Measurements from ENCODE around the gene KRT6B.
A peak's percentile ranks its signal among the peaks of the same experiment; 100 is the strongest.
"Not testable (repeated sequence)": the region's sequence is repeated elsewhere in the genome, so short reads cannot be mapped to it uniquely, and the experiment has no call there.

The KRT6B gene

GRCh38 chr12:52419656-52420055, 32.3 kb downstream of the KRT6B start:
- Histone ChIP-seq H3K4me2 (peak overlapping the region in 5 of 11 experiments; percentile 1 to 45 (median 13); a peak in 5 of 22 replicates), H3K4me3 (no peak overlapping the region), H3K9me3 (replicated peaks in 1 of 11) (no peaks in the 10 kb centered on the region), H3K27ac (no peak overlapping the region), H4K20me1 (no peaks in the 10 kb centered on the region), H3K36me3 (no peaks in the 10 kb centered on the region), H3K4me1 (peaks cover 0 to 10% (median 3%) of the 10 kb centered on the region in 10 experiments; a peak in 6 of 20 replicates), H3K9ac (no peak overlapping the region), H3K27me3 (no peaks in the 10 kb centered on the region)
- TF ChIP-seq Cebpa-rat (IDR thresholded peaks at IDR 0.05) = no peak

GRCh38 chr12:52418576-52419110, 33.3 kb downstream of the KRT6B start:
- H3K4me2 ChIP-seq = no peak overlapping the region
- no peak overlapping the region for H3K27ac ChIP-seq
- TF ChIP-seq Cebpa-rat (IDR thresholded peaks at IDR 0.05) = no peak
- no peaks in the 10 kb centered on the region for H4K20me1 ChIP-seq
- H3K4me1 ChIP-seq = peaks cover 0 to 13% (median 3%) of the 10 kb centered on the region in 10 experiments; a peak in 7 of 20 replicates
- no peaks in the 10 kb centered on the region for H3K27me3 ChIP-seq
- no peaks in the 10 kb centered on the region for H3K9me3 ChIP-seq (replicated peaks in 1 of 11)
- H3K36me3 ChIP-seq = no peaks in the 10 kb centered on the region
- H3K4me3 ChIP-seq = no peak overlapping the region
- no peak overlapping the region for H3K9ac ChIP-seq

DNA sequence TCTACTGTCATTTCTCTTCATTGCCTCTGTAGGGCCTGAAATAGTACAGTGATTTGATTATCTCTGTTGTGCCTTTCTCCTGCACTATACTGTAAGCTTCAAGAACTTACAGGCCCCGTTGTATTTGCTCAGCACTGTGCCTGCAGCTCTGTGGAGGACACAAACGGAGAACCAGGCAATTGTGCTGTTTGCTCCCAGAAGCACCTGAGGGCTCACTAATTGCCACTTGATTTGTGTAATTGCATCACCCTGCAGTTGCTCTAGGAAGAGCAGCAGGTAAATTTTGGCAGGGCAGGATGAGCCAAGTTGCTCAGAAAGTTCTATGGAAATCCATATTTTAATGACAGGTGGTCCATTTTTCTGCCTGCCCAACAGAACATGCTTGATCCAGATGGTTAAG, 34.2 kb downstream of the KRT6B start:
- no peak for TF ChIP-seq Cebpa-rat (IDR thresholded peaks at IDR 0.05)
- no peaks in the 10 kb centered on the region for H4K20me1 ChIP-seq
- H3K4me1 ChIP-seq = peaks cover 0 to 16% (median 3%) of the 10 kb centered on the region in 10 experiments; a peak in 7 of 20 replicates
- no peak overlapping the region for H3K9ac ChIP-seq
- H3K27me3 ChIP-seq = no peaks in the 10 kb centered on the region
- no peaks in the 10 kb centered on the region for H3K9me3 ChIP-seq (replicated peaks in 1 of 11)
- no peak overlapping the region for H3K4me3 ChIP-seq
- no peak overlapping the region for H3K4me2 ChIP-seq
- no peaks in the 10 kb centered on the region for H3K36me3 ChIP-seq
- no peak overlapping the region for H3K27ac ChIP-seq

- Histone ChIP-seq H3K27me3 (no peaks in the 10 kb centered on the region), H3K27ac (no peak overlapping the region), H3K9ac (no peak overlapping the region), H3K36me3 (no peaks in the 10 kb centered on the region), H3K4me3 (no peak overlapping the region), H3K9me3 (replicated peaks in 1 of 11) (no peaks in the 10 kb centered on the region), H3K4me2 (no peak overlapping the region), H4K20me1 (no peaks in the 10 kb centered on the region), H3K4me1 (peaks cover 0 to 16% (median 3%) of the 10 kb centered on the region in 10 experiments; a peak in 7 of 20 replicates)
- no peak for TF ChIP-seq Cebpa-rat (IDR thresholded peaks at IDR 0.05)
These were observed 35.2 kb downstream of the KRT6B start for GRCh38 chr12:52416795-52417194.

- Histone ChIP-seq H3K27ac (no peak overlapping the region), H3K4me3 (no peak overlapping the region), H3K27me3 (no peaks in the 10 kb centered on the region), H3K4me2 (no peak overlapping the region), H3K4me1 (peaks cover 0 to 16% (median 3%) of the 10 kb centered on the region in 10 experiments; a peak in 7 of 20 replicates), H3K9ac (no peak overlapping the region), H4K20me1 (no peaks in the 10 kb centered on the region), H3K9me3 (replicated peaks in 1 of 11) (no peaks in the 10 kb centered on the region), H3K36me3 (no peaks in the 10 kb centered on the region)
- TF ChIP-seq Cebpa-rat (IDR thresholded peaks at IDR 0.05) = no peak
These were observed 35.8 kb downstream of the KRT6B start for GRCh38 chr12:52415870-52416750.

DNA sequence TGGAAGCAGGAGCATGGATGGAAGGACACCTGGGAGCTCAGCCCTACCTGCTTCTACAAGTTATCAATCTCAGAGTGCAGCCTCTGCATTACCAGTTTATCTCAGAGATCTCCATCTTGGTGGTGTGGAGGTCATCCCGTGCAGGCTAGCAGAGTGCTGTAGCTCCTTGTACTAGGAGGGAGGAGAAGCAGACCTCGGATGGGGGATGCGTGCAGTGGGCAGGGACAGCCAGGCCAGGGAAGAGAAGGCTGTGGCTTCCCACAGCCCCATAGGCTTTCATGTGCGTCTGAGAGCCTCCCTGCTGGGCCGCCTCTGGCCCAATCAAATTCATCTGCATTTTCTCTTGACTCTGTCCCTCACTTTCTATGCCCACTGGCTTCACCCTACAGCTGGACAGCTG, 37.0 kb downstream of the KRT6B start:
- no peaks in the 10 kb centered on the region for H3K36me3 ChIP-seq
- no peak for TF ChIP-seq Cebpa-rat (IDR thresholded peaks at IDR 0.05)

GRCh38 chr12:52413782-52414345, 38.1 kb downstream of the KRT6B start:
- Histone ChIP-seq H3K4me2 (no peak overlapping the region), H3K4me1 (peaks cover 0 to 6% (median 0%) of the 10 kb centered on the region in 10 experiments; a peak in 2 of 20 replicates), H3K36me3 (no peaks in the 10 kb centered on the region), H3K27ac (no peak overlapping the region), H3K4me3 (no peak overlapping the region), H3K27me3 (no peaks in the 10 kb centered on the region), H3K9ac (no peak overlapping the region), H3K9me3 (replicated peaks in 1 of 11) (no peaks in the 10 kb centered on the region), H4K20me1 (no peaks in the 10 kb centered on the region)
- no peak for TF ChIP-seq Cebpa-rat (IDR thresholded peaks at IDR 0.05)

More for the DNA sequence above, 37.0 kb downstream of the KRT6B start:
- Histone ChIP-seq H3K4me3 (no peak overlapping the region), H3K9ac (no peak overlapping the region), H4K20me1 (no peaks in the 10 kb centered on the region), H3K9me3 (replicated peaks in 1 of 11) (no peaks in the 10 kb centered on the region), H3K27me3 (no peaks in the 10 kb centered on the region), H3K4me2 (no peak overlapping the region), H3K4me1 (peaks cover 0 to 14% (median 2%) of the 10 kb centered on the region in 10 experiments; a peak in 7 of 20 replicates), H3K27ac (no peak overlapping the region)

DNA sequence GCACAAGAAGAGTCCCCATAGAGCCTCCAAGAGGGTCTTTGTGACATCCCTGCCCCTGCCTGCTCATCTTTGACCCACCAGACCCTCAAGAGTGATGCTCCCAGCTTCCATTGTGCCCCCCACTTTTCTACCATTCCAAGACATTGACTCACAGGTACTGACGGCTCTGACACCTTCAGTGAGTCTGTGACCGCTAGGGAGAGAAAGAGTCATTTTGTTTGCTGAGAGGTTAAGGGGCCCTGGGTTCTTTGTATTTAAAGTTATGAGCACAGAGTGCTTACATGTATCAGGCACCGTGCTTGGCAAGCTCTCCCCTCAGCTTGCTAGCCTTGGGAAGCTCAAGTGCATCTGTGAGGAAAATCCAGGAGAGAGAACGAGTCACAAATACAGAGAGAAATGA, 38.7 kb downstream of the KRT6B start:
- Histone ChIP-seq H4K20me1 (no peaks in the 10 kb centered on the region), H3K4me2 (no peak overlapping the region), H3K36me3 (no peaks in the 10 kb centered on the region), H3K9me3 (replicated peaks in 1 of 11) (no peaks in the 10 kb centered on the region), H3K9ac (no peak overlapping the region), H3K4me3 (no peak overlapping the region), H3K27me3 (no peaks in the 10 kb centered on the region), H3K4me1 (peaks cover 0 to 6% (median 0%) of the 10 kb centered on the region in 10 experiments; a peak in 2 of 20 replicates), H3K27ac (no peak overlapping the region)
- TF ChIP-seq Cebpa-rat (IDR thresholded peaks at IDR 0.05) = no peak

DNA sequence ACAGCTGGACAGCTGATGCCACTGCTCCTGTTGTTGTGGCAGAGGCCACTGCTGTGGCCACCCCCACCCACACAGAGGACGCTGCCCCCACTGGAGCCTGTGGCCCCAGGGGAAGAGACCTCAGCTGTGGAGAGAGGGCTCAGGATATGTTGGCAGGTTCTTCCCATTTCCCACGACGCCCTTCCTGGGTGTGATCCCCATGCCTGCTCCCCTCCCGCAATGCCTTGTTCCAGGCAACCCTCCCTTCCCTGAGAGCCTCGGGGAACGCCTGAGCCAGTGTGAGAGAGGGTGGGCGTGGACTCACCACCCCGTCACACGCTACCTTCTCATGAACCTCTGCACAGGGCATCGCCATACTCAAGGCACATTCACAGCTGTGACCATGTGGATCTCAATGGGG, 40.1 kb downstream of the KRT6B start:
- H3K36me3 ChIP-seq = no peaks in the 10 kb centered on the region
- peaks cover 0 to 6% (median 0%) of the 10 kb centered on the region in 10 experiments; a peak in 2 of 20 replicates for H3K4me1 ChIP-seq
- no peak overlapping the region for H3K4me3 ChIP-seq
- no peak overlapping the region for H3K4me2 ChIP-seq
- H4K20me1 ChIP-seq = no peaks in the 10 kb centered on the region
- no peak overlapping the region for H3K9ac ChIP-seq
- no peaks in the 10 kb centered on the region for H3K9me3 ChIP-seq (replicated peaks in 1 of 11)
- H3K27me3 ChIP-seq = no peaks in the 10 kb centered on the region
- no peak overlapping the region for H3K27ac ChIP-seq
- TF ChIP-seq Cebpa-rat (IDR thresholded peaks at IDR 0.05) = no peak

GRCh38 chr12:52410589-52411248, 41.2 kb downstream of the KRT6B start:
- not testable (repeated sequence) for H3K4me1 ChIP-seq; H3K27me3 ChIP-seq; H4K20me1 ChIP-seq; H3K4me3 ChIP-seq; H3K4me2 ChIP-seq; H3K9ac ChIP-seq; H3K36me3 ChIP-seq; H3K9me3 ChIP-seq (replicated peaks in 1 of 11); H3K27ac ChIP-seq
